ENCODE results near the gene ARHGAP11A.

DNA sequence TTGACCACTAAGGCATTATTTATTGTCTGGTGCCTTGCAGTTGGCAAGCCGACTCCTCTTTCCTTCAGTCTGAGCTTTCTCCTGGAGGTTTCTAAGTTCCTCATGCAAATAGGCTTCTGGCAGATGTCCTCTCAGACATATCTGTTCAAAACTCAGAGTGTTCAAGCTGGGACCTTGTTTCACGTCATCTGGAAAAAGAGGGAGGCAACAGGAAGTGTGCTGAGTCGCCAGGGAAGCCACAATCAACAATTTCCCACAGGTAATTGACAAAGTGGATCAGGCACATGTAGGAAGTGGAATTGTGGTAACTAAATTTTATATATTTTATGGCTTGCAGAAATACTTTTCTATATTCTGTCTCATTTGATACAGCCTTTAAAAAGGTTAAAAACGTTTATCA is 40.8 kb downstream of the ARHGAP11A start:
- TF ChIP-seq EZH2phosphoT487 (IDR thresholded peaks at IDR 0.05; ENCODE audit: insufficient read depth, low read depth) (no peak), EZH2 (IDR thresholded peaks at IDR 0.05; ENCODE audit: insufficient read depth, poor library complexity, severe bottlenecking) (no peak)

Data from GM23248 (cell line).